Stomach (tissue), 4 donors: ENCODE results near the gene ELP4.

ENCODE experiments used
- CTCF ChIP-seq, 7 experiments: fragments of 450-650 bp in 4 of 7; fragments of 200-600 bp in 3 of 7; sonication (generic) in 3 of 7; IDR thresholded peaks; one replicate each; pipeline ENCODE4 v1.5.1; 2016 to 2019; ENCODE audit warnings: antibody characterized with exemption in 7 of 7, control low read depth in 2 of 7, mild to moderate bottlenecking in 1 of 7
- EP300 ChIP-seq: sonication (generic); formaldehyde crosslinking; IDR thresholded peaks from one replicate; pipeline ENCODE4 v1.6.1; 2017; ENCODE audit warnings: antibody characterized with exemption
- POLR2A ChIP-seq, 4 donors: fragments of 450-650 bp; IDR thresholded peaks; one replicate each; pipeline ENCODE4 v1.6.1; 2016; ENCODE audit warnings: antibody characterized with exemption in 4 of 4, control low read depth in 2 of 4, mild to moderate bottlenecking in 1 of 4, moderate library complexity in 1 of 4
- POLR2AphosphoS5 ChIP-seq, 3 donors: sonication (generic); formaldehyde crosslinking; IDR thresholded peaks; one replicate each; pipeline ENCODE4 v1.6.1; 2016; ENCODE audit warnings: antibody characterized with exemption in 3 of 3

- TF ChIP-seq CTCF (IDR thresholded peaks at IDR 0.05) (no peak), EP300 (no peak), POLR2A (IDR thresholded peaks at IDR 0.05) (no peak), POLR2AphosphoS5 (IDR thresholded peaks at IDR 0.05) (no peak)
Observed at GRCh38 chr11:31818874-31819331, 309.3 kb downstream of the ELP4 start.
